Measurements from ENCODE around the gene VTI1A. TPM values are rescaled to one million over a fixed set of nuclear protein-coding genes. Genes with fewer than 3 reads are reported as not detected.

VTI1A gene
- total and polyA plus RNA-seq, 2 experiments from 2014 or later: 20.4 to 39.8 TPM

DNA sequence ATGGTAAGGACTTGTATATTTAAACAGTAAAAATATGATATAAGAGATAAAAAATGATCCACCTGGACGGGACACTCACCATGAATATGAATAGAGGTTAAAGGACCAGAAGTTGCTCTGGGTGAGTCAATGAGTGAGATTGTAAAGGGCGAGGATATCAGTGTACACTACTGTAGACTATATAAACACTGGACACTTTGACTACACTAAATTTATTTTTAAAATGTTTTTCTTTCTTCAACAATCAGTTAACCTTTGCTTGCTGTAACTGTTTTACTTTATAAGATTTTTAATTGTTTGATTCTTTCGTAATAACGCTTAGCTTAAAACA, 202.8 kb downstream of the VTI1A start:
- DNase-seq (ENCODE audit: low spot score): no peak
- Histone ChIP-seq H3K79me2 (no peaks in the 10 kb centered on the region), H3K4me2 (no peak overlapping the region), H3K4me3 (no peak overlapping the region), H3K9me3 (ENCODE audit: low read depth) (no peaks in the 10 kb centered on the region), H3K27ac (no peak overlapping the region), H2AFZ (no peak overlapping the region), H3K9me2 (replicated peaks; ENCODE audit: insufficient read depth) (no peaks in the 10 kb centered on the region), H3K36me3 (replicated peaks; ENCODE audit: insufficient read depth, low read depth) (no peaks in the 10 kb centered on the region), H3K27me3 (no peaks in the 10 kb centered on the region), H4K20me1 (ENCODE audit: insufficient read depth, poor library complexity, severe bottlenecking) (no peaks in the 10 kb centered on the region), H3K4me1 (ENCODE audit: insufficient read depth) (peaks cover 7% of the 10 kb centered on the region)
- WGBS (ENCODE audit: low lambda C conversion rate, missing lambda C conversion rate): 88% methylated on average over 4 of the region's 4 CpGs
- TF ChIP-seq EZH2phosphoT487 (IDR thresholded peaks at IDR 0.05; ENCODE audit: low read depth, severe bottlenecking, unreplicated experiment): no peak
- TF ChIP-seq EZH2 (IDR thresholded peaks at IDR 0.05; ENCODE audit: borderline replicate concordance): no peak

DNA sequence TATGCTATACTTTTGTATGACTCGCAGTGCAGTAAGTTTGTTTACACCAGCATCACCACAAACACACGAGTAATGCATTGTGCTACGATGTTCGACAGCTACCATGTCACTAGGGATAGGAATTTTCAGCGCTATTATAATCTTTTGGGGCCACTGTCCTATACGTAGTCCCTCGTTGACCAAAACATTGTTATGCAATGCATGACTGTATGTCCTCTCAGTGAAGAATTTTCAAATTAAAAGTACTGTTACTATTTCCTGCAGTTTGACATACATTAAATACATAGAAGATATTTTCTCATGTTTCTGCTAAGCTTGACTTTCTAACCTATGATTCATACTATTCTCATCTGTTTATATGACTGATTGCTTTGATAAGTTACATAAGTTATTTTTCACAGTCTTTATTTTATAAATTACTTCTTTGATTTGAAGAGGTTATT, 203.6 kb downstream of the VTI1A start:
- Histone ChIP-seq H4K20me1 (ENCODE audit: insufficient read depth, poor library complexity, severe bottlenecking) (no peaks in the 10 kb centered on the region), H3K4me3 (no peak overlapping the region), H3K4me2 (no peak overlapping the region), H3K4me1 (ENCODE audit: insufficient read depth) (peaks cover 7% of the 10 kb centered on the region), H3K27ac (no peak overlapping the region), H3K79me2 (no peaks in the 10 kb centered on the region), H3K9me2 (replicated peaks; ENCODE audit: insufficient read depth) (no peaks in the 10 kb centered on the region), H2AFZ (no peak overlapping the region), H3K36me3 (replicated peaks; ENCODE audit: insufficient read depth, low read depth) (no peaks in the 10 kb centered on the region), H3K9me3 (ENCODE audit: low read depth) (no peaks in the 10 kb centered on the region), H3K27me3 (no peaks in the 10 kb centered on the region)
- no peak for DNase-seq (ENCODE audit: low spot score)
- 86% methylated on average over 7 of the region's 7 CpGs for WGBS (ENCODE audit: low lambda C conversion rate, missing lambda C conversion rate)
- TF ChIP-seq EZH2 (IDR thresholded peaks at IDR 0.05; ENCODE audit: borderline replicate concordance) (no peak), EZH2phosphoT487 (IDR thresholded peaks at IDR 0.05; ENCODE audit: low read depth, severe bottlenecking, unreplicated experiment) (no peak)
- TF ChIP-seq, protein P1, sequence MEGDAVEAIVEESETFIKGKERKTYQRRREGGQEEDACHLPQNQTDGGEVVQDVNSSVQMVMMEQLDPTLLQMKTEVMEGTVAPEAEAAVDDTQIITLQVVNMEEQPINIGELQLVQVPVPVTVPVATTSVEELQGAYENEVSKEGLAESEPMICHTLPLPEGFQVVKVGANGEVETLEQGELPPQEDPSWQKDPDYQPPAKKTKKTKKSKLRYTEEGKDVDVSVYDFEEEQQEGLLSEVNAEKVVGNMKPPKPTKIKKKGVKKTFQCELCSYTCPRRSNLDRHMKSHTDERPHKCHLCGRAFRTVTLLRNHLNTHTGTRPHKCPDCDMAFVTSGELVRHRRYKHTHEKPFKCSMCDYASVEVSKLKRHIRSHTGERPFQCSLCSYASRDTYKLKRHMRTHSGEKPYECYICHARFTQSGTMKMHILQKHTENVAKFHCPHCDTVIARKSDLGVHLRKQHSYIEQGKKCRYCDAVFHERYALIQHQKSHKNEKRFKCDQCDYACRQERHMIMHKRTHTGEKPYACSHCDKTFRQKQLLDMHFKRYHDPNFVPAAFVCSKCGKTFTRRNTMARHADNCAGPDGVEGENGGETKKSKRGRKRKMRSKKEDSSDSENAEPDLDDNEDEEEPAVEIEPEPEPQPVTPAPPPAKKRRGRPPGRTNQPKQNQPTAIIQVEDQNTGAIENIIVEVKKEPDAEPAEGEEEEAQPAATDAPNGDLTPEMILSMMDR (IDR thresholded peaks at IDR 0.05; ENCODE audit: poor library complexity): no peak

DNA sequence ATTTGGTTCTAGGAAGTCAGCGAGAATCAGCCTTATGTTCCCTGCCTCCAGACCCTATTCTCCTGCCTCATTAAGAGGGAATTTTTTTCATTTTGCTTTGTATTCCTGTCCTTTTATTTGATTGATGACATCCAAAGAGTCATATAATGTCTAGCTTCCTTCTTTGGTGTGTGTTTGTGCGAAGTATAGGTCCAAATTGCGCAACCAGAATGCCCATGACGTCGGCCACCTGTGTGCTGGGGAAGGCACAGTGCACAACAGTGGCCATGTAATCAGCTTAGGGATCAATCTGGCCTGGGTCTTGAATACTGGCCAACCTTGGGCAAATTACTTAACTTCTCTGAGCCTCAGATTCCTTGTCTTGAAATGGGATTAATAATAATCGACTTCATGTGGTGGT, 206.2 kb downstream of the VTI1A start:
- Histone ChIP-seq H3K27me3 (no peaks in the 10 kb centered on the region), H2AFZ (no peak overlapping the region), H3K27ac (no peak overlapping the region), H3K36me3 (replicated peaks; ENCODE audit: insufficient read depth, low read depth) (no peaks in the 10 kb centered on the region), H3K4me2 (no peak overlapping the region), H3K9me3 (ENCODE audit: low read depth) (no peaks in the 10 kb centered on the region), H3K79me2 (no peaks in the 10 kb centered on the region), H3K9me2 (replicated peaks; ENCODE audit: insufficient read depth) (no peaks in the 10 kb centered on the region), H3K4me3 (no peak overlapping the region), H3K4me1 (ENCODE audit: insufficient read depth) (peaks cover 7% of the 10 kb centered on the region), H4K20me1 (ENCODE audit: insufficient read depth, poor library complexity, severe bottlenecking) (no peaks in the 10 kb centered on the region)
- TF ChIP-seq, protein P1 (IDR thresholded peaks at IDR 0.05; ENCODE audit: poor library complexity): no peak
- TF ChIP-seq EZH2phosphoT487 (IDR thresholded peaks at IDR 0.05; ENCODE audit: low read depth, severe bottlenecking, unreplicated experiment): no peak
- no peak for TF ChIP-seq EZH2 (IDR thresholded peaks at IDR 0.05; ENCODE audit: borderline replicate concordance)
- 89% methylated on average over 6 of the region's 6 CpGs for WGBS (ENCODE audit: low lambda C conversion rate, missing lambda C conversion rate)
- DNase-seq (ENCODE audit: low spot score): no peak

DNA sequence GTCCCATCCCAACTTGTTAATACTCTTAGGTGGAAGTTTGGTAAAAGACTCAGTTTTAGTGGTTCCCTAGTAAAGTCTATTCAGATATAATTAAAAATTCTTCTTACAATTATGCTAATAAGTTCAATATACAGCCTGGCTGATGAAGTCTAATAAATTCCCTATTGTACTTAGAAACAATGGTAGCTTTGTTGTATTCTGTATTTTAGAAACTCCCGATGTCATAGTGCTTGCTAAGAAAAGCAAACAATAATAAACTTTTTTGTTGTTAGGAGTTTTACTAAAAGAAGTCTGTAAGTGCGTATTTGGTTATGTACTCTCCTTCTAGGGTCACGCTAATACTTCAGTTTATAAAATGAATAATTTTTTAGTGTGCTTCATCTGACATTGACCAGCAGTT, 206.8 kb downstream of the VTI1A start:
- Histone ChIP-seq H2AFZ (no peak overlapping the region), H3K27ac (no peak overlapping the region), H3K4me3 (no peak overlapping the region), H3K27me3 (no peaks in the 10 kb centered on the region), H3K4me2 (no peak overlapping the region), H3K36me3 (replicated peaks; ENCODE audit: insufficient read depth, low read depth) (no peaks in the 10 kb centered on the region), H4K20me1 (ENCODE audit: insufficient read depth, poor library complexity, severe bottlenecking) (no peaks in the 10 kb centered on the region), H3K9me3 (ENCODE audit: low read depth) (no peaks in the 10 kb centered on the region), H3K4me1 (ENCODE audit: insufficient read depth) (peaks cover 7% of the 10 kb centered on the region), H3K79me2 (no peaks in the 10 kb centered on the region), H3K9me2 (replicated peaks; ENCODE audit: insufficient read depth) (no peaks in the 10 kb centered on the region)
- WGBS (ENCODE audit: low lambda C conversion rate, missing lambda C conversion rate): 70% methylated on average over 3 of the region's 3 CpGs
- TF ChIP-seq EZH2phosphoT487 (IDR thresholded peaks at IDR 0.05; ENCODE audit: low read depth, severe bottlenecking, unreplicated experiment) (no peak), EZH2 (IDR thresholded peaks at IDR 0.05; ENCODE audit: borderline replicate concordance) (no peak)
- TF ChIP-seq, protein P1 (IDR thresholded peaks at IDR 0.05; ENCODE audit: poor library complexity): no peak
- no peak for DNase-seq (ENCODE audit: low spot score)
